Measurements from ENCODE around the gene IQCC. TPM values are rescaled to one million over a fixed set of nuclear protein-coding genes. Genes with fewer than 3 reads are reported as not detected.
A peak's percentile ranks its signal among the peaks of the same experiment; 100 is the strongest.

IQCC gene
- total RNA-seq, 1 donor from 2014 or later, result 2.6 TPM

DNA sequence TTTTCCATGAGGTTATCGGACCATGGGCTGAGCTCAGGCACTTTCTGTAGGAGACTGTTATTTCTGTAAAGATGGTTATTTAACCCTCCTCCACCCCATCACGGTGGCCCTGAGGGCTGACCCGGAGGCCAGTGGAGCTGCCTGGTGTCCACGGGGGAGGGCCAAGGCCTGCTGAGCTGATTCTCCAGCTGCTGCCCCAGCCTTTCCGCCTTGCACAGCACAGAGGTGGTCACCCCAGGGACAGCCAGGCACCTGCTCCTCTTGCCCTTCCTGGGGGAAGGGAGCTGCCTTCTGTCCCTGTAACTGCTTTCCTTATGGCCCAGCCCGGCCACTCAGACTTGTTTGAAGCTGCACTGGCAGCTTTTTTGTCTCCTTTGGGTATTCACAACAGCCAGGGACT lies 7.6 kb upstream of the IQCC start:
- TF ChIP-seq, protein P1, sequence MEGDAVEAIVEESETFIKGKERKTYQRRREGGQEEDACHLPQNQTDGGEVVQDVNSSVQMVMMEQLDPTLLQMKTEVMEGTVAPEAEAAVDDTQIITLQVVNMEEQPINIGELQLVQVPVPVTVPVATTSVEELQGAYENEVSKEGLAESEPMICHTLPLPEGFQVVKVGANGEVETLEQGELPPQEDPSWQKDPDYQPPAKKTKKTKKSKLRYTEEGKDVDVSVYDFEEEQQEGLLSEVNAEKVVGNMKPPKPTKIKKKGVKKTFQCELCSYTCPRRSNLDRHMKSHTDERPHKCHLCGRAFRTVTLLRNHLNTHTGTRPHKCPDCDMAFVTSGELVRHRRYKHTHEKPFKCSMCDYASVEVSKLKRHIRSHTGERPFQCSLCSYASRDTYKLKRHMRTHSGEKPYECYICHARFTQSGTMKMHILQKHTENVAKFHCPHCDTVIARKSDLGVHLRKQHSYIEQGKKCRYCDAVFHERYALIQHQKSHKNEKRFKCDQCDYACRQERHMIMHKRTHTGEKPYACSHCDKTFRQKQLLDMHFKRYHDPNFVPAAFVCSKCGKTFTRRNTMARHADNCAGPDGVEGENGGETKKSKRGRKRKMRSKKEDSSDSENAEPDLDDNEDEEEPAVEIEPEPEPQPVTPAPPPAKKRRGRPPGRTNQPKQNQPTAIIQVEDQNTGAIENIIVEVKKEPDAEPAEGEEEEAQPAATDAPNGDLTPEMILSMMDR (IDR thresholded peaks at IDR 0.05; ENCODE audit: insufficient read depth, low read length, severe bottlenecking), result no peak
- peaks cover 25% of the 10 kb centered on the region for H3K36me3 ChIP-seq (ENCODE audit: control insufficient read depth, insufficient read depth, low read length)
- H3K4me3 ChIP-seq (ENCODE audit: low read depth, low read length), result no peak overlapping the region
- DNase-seq (ENCODE audit: low read depth), result no peak
- no peaks in the 10 kb centered on the region for H3K27me3 ChIP-seq (ENCODE audit: control insufficient read depth, insufficient read depth, low read length)
- FAIRE-seq, result no peak

GRCh38 chr1:32198237-32199042 lies 7.0 kb upstream of the IQCC start:
- Histone ChIP-seq H3K36me3 (ENCODE audit: control insufficient read depth, insufficient read depth, low read length) (peaks cover 25% of the 10 kb centered on the region), H3K4me3 (ENCODE audit: low read depth, low read length) (no peak overlapping the region), H3K27me3 (ENCODE audit: control insufficient read depth, insufficient read depth, low read length) (no peaks in the 10 kb centered on the region)
- no peak for DNase-seq (ENCODE audit: low read depth)
- TF ChIP-seq, protein P1 (IDR thresholded peaks at IDR 0.05; ENCODE audit: insufficient read depth, low read length, severe bottlenecking), result no peak
- no peak for FAIRE-seq

DNA sequence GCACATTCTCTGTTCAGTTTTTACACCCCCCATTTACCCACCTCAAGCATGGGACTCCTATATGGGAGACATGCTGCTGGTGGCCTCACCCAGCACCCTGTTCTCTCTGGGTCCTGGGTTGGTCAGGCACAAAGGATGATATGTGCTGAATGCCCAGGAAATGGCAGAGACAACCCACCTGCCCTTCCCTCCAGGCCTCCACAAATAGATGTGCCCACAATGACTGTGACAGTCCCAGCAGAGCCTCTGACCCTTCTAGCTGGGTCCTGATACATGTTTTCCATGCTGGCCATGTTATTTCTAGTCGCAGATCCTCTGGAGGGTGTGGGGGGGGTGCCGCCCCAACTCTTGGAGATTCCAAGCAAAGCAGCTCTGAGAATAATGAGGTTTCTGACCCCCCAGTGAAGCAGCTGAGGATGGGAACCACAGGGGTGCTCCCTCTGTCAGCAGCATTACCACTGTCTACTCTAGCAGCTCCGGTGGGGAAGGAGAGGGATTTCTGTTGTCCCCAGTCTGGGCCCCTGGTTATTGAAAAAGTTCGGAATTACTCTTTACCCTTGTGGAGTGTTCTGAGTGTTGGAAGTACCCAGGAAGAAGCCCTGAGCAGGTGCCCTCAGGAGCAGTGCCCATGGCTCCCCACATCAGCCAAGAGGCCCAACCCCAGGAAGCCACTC lies 6.3 kb upstream of the IQCC start:
- no peak for DNase-seq (ENCODE audit: low read depth)
- no peak for FAIRE-seq
- H3K4me3 ChIP-seq (ENCODE audit: low read depth, low read length), result no peak overlapping the region
- TF ChIP-seq, protein P1 (IDR thresholded peaks at IDR 0.05; ENCODE audit: insufficient read depth, low read length, severe bottlenecking), result no peak
- H3K27me3 ChIP-seq (ENCODE audit: control insufficient read depth, insufficient read depth, low read length), result no peaks in the 10 kb centered on the region
- peaks cover 20% of the 10 kb centered on the region for H3K36me3 ChIP-seq (ENCODE audit: control insufficient read depth, insufficient read depth, low read length)

DNA sequence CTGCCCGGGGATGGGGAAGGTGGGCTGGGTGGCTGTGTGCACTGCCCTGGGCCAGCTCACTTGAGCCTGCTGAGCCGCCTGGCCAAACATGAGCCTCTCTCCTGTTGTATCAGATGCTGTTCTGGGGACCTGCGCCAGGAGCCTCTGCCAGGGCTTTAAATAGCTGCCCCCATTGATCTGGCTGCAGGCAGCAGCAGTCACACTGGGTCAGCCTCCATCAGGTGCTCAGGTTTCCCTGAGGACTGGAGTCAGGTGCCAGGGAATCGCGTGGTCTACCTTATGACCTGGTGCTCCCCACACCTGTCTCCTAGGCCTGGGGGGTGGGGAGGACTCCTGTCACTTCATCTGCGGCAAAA lies 5.8 kb upstream of the IQCC start:
- Histone ChIP-seq H3K36me3 (ENCODE audit: control insufficient read depth, insufficient read depth, low read length) (peaks cover 15% of the 10 kb centered on the region), H3K27me3 (ENCODE audit: control insufficient read depth, insufficient read depth, low read length) (no peaks in the 10 kb centered on the region), H3K4me3 (ENCODE audit: low read depth, low read length) (no peak overlapping the region)
- DNase-seq (ENCODE audit: low read depth) (no peak), FAIRE-seq (no peak)
- TF ChIP-seq, protein P1 (IDR thresholded peaks at IDR 0.05; ENCODE audit: insufficient read depth, low read length, severe bottlenecking), result no peak

GRCh38 chr1:32200226-32201010 lies 5.1 kb upstream of the IQCC start, which contains the start of gene CCDC28B:
Gene CCDC28B (plus strand): TSS chr1:32200595. CDS start chr1:32201936, 1,341 bp downstream.
- Histone ChIP-seq H3K4me3 (ENCODE audit: low read depth, low read length) (peak within 1 kb of the TSS; percentile 51), H3K36me3 (ENCODE audit: control insufficient read depth, insufficient read depth, low read length) (peaks cover 9% of the 10 kb centered on the region), H3K27me3 (ENCODE audit: control insufficient read depth, insufficient read depth, low read length) (no peaks in the 10 kb centered on the region)
- FAIRE-seq, result no peak
- DNase-seq (ENCODE audit: low read depth), result peak; percentile 42
- TF ChIP-seq, protein P1 (IDR thresholded peaks at IDR 0.05; ENCODE audit: insufficient read depth, low read length, severe bottlenecking), result no peak
